Gastroesophageal sphincter (tissue), 3 donors: ENCODE measurements around the gene CEP63.

Experiments
- EP300 ChIP-seq: sonication (generic); formaldehyde crosslinking; IDR thresholded peaks from one replicate; pipeline ENCODE4 v1.6.1; 2017; ENCODE audit warnings: antibody characterized with exemption, mild to moderate bottlenecking
- POLR2A ChIP-seq, 2 donors: fragments of 450-650 bp; IDR thresholded peaks; one replicate each; pipeline ENCODE4 v1.6.1; 2017; ENCODE audit warnings: antibody characterized with exemption in 2 of 2, mild to moderate bottlenecking in 2 of 2, moderate library complexity in 1 of 2
- POLR2AphosphoS5 ChIP-seq: sonication (generic); formaldehyde crosslinking; IDR thresholded peaks from one replicate; pipeline ENCODE4 v1.6.1; 2017; ENCODE audit warnings: antibody characterized with exemption
- TF ChIP-seq, protein P1 (sequence below), 4 experiments: fragments of 200-600 bp in 2 of 4; fragments of 450-650 bp in 2 of 4; sonication (generic) in 1 of 4; IDR thresholded peaks; one replicate each; pipeline ENCODE4 v1.5.1; 2017 to 2019; ENCODE audit warnings: antibody characterized with exemption in 4 of 4, mild to moderate bottlenecking in 2 of 4, moderate library complexity in 2 of 4

DNA sequence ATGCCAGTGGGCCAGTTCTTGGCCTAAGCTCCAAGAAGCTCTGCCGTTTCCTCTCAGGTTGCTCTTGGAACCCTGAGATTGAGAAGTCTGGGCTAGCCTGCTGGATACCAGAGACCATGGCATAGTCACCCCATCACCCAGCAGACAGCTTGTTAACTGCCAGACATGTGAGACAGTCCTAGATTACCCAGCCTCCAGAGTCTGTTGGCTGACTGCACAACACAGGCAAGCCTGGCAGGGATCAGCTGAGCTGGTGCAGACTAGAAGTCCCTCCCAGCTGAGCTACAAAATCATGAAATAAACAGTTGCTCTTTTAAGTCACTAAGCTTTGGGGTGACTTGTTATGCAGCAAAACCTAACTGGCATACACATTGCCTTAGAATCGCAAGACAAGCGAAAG lies 5.3 kb upstream of the CEP63 start:
- TF ChIP-seq EP300 (no peak), POLR2A (IDR thresholded peaks at IDR 0.05) (no peak), POLR2AphosphoS5 (no peak)
- TF ChIP-seq, protein P1, sequence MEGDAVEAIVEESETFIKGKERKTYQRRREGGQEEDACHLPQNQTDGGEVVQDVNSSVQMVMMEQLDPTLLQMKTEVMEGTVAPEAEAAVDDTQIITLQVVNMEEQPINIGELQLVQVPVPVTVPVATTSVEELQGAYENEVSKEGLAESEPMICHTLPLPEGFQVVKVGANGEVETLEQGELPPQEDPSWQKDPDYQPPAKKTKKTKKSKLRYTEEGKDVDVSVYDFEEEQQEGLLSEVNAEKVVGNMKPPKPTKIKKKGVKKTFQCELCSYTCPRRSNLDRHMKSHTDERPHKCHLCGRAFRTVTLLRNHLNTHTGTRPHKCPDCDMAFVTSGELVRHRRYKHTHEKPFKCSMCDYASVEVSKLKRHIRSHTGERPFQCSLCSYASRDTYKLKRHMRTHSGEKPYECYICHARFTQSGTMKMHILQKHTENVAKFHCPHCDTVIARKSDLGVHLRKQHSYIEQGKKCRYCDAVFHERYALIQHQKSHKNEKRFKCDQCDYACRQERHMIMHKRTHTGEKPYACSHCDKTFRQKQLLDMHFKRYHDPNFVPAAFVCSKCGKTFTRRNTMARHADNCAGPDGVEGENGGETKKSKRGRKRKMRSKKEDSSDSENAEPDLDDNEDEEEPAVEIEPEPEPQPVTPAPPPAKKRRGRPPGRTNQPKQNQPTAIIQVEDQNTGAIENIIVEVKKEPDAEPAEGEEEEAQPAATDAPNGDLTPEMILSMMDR (IDR thresholded peaks at IDR 0.05) = no peak
